HG02763 (cell line): ENCODE data around the gene ZNF106.

Source experiments
- ATAC-seq: cut with Tn5 transposase; IDR thresholded peaks from one replicate; pipeline ENCODE4 v1.9.1; 2021; ENCODE audit warnings: mild to moderate bottlenecking, moderate library complexity; ENCODE audit not compliant: unreplicated experiment

ZNF106 gene

DNA sequence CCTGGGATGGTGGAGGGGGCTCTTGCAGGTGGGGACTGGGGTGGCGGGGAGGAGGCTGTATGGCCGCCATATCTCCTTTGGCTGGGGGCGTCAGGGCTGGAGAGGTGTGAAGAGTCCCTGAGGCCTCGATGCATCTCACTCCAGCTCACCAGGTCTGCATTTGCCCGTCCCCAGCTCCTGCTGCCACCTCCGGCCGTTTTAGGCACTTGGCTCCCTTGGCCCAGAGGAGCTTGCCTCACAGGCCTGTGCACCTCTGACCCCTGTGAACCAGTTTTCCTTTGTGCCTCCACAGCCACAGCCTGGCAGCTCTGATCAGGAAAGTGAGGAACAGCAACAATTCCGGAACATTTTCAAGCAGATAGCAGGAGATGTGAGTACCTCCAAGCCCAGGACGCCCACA is 81.9 kb downstream of the ZNF106 start:
- no peak for ATAC-seq

DNA sequence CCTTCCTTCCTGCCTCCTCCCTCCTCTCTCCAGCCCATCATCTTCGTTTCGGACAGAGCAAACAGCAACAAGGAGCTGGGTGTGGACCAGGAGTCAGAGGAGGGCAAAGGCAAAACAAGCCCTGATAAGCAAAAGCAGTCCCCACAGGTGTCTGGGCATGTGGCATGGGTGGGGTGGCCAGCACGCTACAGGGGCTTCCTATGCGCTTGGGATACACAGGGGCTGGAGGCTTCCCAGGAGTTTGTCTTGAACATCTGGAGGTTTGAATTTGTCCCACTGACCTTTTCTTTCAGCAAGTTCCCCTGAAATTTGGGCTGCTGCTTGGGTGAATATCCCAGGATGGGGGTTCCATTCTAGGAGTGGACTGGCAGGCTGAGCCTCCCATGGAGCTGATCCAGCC is 82.8 kb downstream of the ZNF106 start:
- ATAC-seq = no peak

DNA sequence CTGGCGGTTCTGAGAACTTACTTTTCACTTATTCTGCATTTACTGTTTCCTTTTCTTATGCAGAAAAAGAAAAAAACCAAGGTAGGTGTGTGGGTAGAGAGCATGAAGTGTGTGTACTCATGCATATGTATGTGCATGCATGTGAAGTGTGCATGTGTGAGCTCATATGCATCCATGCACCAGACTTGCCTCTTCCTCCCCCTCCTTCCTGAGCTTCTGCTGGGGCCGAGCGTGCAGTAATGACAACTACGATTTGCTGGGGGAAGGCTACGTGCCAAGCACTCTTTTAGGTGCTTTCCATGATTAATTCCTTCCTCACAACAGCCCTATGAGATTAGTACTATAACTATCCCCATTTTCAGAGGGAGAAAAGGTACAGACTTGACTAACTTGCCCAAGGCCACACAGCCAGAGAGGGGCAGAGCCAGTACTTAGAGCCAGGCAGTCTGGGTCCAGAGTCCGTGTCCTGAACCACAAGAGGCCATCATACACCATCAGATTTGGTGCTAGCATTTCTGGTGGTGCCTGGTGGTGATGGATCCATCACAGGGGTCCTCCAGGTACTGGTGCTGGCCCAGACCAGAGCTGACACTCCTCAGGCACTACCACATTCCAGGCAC is 85.0 kb downstream of the ZNF106 start:
- ATAC-seq = no peak

DNA sequence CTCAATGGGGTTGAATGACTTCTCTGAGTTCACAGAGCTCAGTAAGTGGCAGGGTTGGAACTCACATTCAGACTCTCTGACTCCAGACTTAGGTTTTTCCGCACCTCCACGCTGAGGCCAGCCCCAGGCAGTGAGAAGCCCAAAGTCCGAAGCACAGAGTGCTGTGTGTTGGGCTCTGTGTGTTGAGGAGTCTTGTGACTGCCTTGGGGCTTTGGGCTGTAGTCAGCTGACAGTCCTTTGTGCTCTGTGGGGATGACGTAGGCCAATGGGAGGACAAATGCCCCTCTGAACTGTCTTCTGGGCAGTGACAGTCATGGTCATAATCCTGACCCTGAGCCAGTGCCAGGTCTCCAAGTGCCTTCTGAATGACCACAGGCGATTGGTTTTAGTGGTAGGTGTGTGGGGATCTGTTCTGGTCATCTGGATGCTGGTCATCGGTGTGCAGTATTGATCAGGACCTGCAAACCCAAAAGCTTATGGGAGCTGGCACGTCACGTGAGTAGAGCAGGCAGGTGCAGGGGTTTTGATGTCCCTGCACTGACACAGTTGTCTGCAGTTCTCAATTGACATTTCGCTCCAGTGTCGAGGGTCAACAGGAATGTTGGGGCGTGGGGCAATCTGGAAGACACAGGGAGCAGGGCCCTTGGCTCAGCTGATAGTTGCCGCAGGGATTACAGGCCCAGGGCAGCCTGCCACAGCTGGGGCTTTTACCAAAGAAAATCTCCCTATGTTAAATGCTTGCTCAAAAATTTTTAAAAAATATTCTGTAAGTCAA is 86.3 kb downstream of the ZNF106 start:
- no peak for ATAC-seq

GRCh38 chr15:42403389-42403788 is 87.6 kb downstream of the ZNF106 start:
- no peak for ATAC-seq

DNA sequence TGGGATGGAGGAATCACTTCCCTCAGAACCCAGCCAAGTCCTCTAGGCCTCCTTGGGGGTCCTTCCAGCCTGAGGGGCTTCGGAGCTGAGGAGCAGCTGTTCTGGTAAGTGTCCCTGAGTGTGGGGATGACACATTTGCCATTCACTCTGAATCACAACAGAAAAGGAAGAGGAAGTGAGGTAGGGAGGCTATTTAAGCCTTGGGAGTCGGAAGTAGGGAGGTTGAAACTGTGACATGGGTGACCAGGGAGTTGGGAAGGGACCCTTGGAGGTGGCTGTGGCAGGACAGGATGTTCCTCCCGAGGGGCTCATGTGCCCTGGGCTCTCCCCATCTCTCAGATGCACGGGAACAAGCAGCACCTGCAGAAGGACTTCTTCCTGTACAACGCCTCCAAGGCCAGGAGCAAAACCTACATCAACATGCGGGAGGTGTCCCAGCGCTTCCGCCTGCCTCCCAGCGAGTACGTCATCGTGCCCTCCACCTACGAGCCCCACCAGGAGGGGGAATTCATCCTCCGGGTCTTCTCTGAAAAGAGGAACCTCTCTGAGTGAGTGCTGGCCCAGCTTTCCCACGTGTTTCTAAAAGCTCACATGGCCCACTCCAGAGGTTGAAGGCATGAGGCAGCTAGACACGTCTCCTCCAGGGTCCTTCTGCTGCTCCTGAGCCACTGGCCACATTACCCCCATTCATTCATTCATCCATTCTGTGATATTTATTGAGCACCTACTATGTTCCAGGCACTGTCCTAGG is 88.3 kb downstream of the ZNF106 start:
- ATAC-seq = no peak

DNA sequence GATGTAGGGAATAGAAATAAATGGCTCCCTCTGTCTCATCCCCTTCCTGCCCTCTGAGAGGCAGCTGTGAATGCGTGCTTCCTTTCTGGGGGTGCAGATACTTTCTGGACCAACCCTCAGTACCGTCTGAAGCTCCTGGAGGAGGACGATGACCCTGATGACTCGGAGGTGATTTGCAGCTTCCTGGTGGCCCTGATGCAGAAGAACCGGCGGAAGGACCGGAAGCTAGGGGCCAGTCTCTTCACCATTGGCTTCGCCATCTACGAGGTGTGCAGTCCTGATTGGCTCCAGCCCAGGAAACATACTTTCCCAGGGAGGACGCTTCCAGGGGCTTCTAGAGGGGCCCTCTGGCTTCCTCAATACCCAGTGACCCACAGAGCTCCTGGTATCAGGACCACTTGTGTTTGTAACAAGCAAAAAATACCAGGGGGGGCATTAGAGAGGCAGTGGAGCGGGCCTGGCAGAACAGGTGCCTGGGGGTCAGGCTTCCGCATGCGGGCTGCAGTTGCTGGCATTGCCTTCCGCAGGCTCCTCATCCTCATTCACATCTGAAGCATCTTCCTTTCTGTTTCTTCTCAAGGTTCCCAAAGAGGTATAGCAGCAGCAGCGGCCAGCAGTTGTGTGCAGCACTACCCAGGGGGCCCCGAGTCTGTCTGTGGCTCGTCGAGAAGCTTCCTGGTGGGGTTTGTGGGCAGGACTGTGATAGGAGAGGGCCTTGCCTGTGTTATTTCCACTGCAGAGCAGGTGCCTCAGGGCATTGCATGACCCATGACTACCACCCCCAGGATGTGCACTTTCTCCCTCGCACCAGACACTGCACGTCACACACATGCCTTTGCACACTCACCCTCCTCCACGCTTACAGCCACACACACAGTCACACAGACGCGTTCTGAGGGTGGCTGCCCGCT is 89.1 kb downstream of the ZNF106 start:
- no peak for ATAC-seq

GRCh38 chr15:42395838-42396237 is 95.1 kb downstream of the ZNF106 start:
- no peak for ATAC-seq

- ATAC-seq = no peak
Observed at GRCh38 chr15:42394106-42394505, 96.8 kb downstream of the ZNF106 start.

GRCh38 chr15:42392309-42393024 is 98.5 kb downstream of the ZNF106 start:
- no peak for ATAC-seq

DNA sequence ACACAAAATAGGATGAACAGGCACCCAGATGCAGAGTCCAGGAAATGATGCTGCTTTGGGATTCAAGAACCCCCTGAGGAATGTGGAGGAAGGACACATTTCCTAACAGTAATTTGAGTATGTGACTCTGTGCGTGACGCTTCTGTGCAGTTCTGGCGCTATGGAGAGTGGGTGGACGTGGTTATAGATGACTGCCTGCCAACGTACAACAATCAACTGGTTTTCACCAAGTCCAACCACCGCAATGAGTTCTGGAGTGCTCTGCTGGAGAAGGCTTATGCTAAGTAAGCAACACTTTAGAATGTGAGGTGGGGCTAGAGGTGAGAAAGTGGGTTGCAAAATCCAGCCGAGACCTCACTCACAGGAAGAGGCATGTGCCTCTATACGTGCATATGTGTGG is 103.3 kb downstream of the ZNF106 start:
- no peak for ATAC-seq

- no peak for ATAC-seq
Observed at GRCh38 chr15:42385980-42386700, 104.8 kb downstream of the ZNF106 start.

DNA sequence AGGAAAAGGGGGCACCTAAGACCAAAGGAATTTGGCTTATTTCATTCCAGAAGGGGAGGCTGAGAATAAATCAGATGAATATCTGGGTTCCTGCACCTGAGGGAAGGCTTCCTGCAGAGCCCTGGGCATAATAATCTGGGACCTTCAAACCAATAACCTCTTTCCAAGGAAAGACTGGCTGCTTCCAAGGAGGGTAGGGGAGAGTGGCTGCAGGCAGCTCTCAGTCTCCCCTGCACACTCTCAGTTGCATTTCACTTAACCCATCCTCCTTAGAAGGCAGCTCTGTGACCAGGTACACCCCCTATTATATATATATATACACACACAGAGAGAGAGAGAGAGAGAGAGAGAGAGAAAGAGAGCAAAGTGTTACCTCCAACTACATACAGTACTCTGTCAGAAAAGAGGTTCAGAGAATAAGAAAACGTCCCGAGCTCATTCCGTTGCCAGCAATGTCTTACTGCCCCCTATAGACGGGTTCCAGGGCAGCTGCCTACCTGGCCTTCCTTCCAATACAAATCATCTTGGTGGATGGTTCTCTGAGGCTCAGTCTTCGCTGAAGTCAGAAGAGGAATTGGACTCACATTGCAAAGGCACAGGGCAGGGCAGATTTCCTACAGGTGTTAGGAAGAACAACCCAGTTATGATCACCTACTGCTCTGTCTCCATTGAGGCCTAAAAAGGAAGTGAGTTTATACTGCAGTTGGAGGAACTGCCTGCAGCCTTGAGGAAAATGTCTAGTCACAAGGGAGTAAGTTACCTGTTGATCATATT is 105.5 kb downstream of the ZNF106 start:
- no peak for ATAC-seq

DNA sequence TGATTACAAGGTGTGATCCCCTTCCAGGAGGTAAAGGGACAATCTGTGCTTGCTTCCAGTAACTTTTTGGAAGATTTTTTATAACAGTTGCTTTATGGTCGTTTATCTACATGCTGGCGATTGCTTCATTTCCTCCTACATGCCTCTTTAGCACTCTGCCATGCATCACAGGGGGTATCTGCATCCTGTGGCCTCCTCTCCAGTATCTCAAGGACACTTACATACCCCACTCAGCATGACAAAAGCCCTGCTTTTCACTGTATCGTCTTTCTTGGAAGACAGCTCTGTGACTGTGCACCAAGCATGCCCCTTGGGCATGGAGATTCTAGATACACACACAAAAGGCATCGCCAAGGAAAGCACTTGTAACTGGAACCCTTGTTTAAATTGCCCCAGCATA is 106.3 kb downstream of the ZNF106 start:
- no peak for ATAC-seq

DNA sequence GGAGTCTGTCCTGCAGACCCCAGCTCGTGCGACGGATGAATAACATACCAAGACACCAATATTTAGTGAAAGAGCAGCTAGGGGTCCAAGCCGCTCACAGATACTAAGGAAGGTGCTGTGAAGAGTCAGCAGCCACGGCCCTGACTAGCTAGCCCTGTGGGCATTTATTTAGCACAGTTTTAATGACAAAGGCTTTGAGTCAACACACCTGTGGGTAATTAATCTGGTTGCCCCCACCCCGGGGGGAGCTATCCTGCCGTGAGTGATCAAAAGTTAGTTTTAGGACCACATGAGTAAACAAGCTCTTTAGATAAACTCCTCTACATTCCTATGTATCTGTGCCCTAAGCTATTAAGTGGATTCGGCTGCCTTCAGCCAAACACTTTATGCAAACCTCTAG is 112.9 kb downstream of the ZNF106 start:
- no peak for ATAC-seq

DNA sequence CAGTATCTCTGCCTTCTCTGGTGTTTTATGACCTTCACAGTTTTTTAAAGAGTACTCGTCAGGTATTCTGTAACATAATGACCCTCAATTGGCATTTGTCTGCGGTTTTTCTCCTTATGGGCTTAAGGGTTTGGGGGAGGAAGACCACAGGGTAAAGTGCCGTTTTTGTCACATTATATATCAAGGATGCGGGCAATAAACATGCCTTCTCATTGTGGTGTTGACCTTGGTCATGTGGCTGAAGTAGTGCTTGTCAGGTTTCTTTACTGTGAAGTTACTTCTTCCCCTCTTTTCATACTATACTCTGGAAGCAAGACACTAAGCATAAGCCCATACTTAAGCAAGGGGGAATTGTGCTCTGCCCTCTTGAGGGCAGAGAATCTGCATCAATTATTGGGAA is 115.0 kb downstream of the ZNF106 start:
- ATAC-seq = no peak

- ATAC-seq = no peak
Observed at GRCh38 chr15:42375252-42375651, 115.7 kb downstream of the ZNF106 start.

- no peak for ATAC-seq
Observed at GRCh38 chr15:42374810-42375209, 116.1 kb downstream of the ZNF106 start.

DNA sequence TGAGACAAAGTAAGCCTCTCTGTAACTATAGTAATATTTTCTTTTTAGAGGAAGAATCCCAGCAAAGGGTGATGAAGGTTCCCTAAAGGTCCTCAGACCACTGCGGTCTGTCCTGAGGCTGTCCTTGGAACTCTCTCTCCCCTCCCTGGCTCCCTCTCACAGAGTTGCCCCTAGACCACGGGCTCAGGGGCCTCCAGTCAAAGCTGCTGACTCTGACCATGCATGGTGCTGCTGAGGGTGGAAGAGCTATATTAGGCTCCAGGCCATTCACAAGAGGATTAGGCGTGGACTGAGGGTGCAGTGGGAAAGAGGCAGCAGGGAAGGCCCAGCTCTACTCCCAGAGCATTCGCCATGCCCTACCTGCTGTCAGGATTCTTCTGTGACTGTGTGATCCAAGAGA is 117.0 kb downstream of the ZNF106 start:
- no peak for ATAC-seq
